Caki2 (cell line): ENCODE measurements around the gene PTPN3. TPM values are rescaled to one million over a fixed set of nuclear protein-coding genes. Genes with fewer than 3 reads are reported as not detected.
"Not testable (repeated sequence)": the region's sequence is repeated elsewhere in the genome, so short reads cannot be mapped to it uniquely, and the experiment has no call there.

Source experiments
- DNase-seq: peaks from one replicate; pipeline ENCODE4 v3.0.0-alpha.2; 2015; ENCODE audit warnings: low read depth
- in situ Hi-C: cut with HindIII; loops from 2 replicates; pipeline ENCODE4 v1.10.0; 2016; ENCODE audit warnings: low sequenced_read_pairs, low pct_unique_long_range_greater_than_20kb, mixed read lengths
- total RNA-seq: library from RNA; depleted of rRNA; stranded (reverse); fragments of >200 nt; shearing (Covaris generic); gene quantifications from 2 replicates; pipeline ENCODE4 v1.2.3, GENCODE V29; 2014; ENCODE audit warnings: low replicate concordance; rRNA removed

The PTPN3 gene
- total RNA-seq, 1 experiment from 2014 or later, result 14.8 TPM

GRCh38 chr9:109340979-109341378 is 157.1 kb downstream of the PTPN3 start:
- in situ Hi-C loops, result not testable (repeated sequence)

GRCh38 chr9:109336409-109336808 is 161.7 kb downstream of the PTPN3 start:
- in situ Hi-C loops, result no loop called here
- DNase-seq, result no peak

More at GRCh38 chr9:109340979-109341378, 157.1 kb downstream of the PTPN3 start:
- not testable (repeated sequence) for DNase-seq

GRCh38 chr9:109335929-109336328 is 162.2 kb downstream of the PTPN3 start:
- in situ Hi-C loops, result no loop called here
- no peak for DNase-seq

GRCh38 chr9:109335121-109335520 is 163.0 kb downstream of the PTPN3 start:
- no peak for DNase-seq
- in situ Hi-C loops, result no loop called here

- no peak for DNase-seq
- in situ Hi-C loops, result no loop called here
Observed at GRCh38 chr9:109331353-109331752, 166.8 kb downstream of the PTPN3 start.

GRCh38 chr9:109329638-109330258 is 168.4 kb downstream of the PTPN3 start:
- no peak for DNase-seq
- in situ Hi-C loops, result no loop called here

GRCh38 chr9:109328978-109329637 is 169.0 kb downstream of the PTPN3 start:
- DNase-seq, result no peak
- in situ Hi-C loops, result no loop called here

Other genes with a start within 250 kb of the PTPN3 start
- gene EPB41L4B, start 177.2 kb downstream of the PTPN3 start, total RNA-seq, result 2.7 and 4.4 TPM in 2 replicates